ENCODE measurements around the gene THRA. TPM values are rescaled to one million over a fixed set of nuclear protein-coding genes. Genes with fewer than 3 reads are reported as not detected.

The THRA gene
- total and polyA plus RNA-seq, 9 of the 15 experiments (the other 6 are each of a cell fraction or from before 2014, with no cell fraction given), result 0.34 to 23.4 (median 12.7) TPM

GRCh38 chr17:40014375-40014980, 48.3 kb upstream of the THRA start:
- Histone ChIP-seq H3K4me1 (replicated peaks in 1 of 2; ENCODE audit: control insufficient read depth in 2 of 2, insufficient read depth in 2 of 2, low read length in 2 of 2) (peaks cover 5 to 62% of the 10 kb centered on the region in 2 experiments; a peak in 3 of 5 replicates), H3K4me3 (no peak overlapping the region), H3K36me3 (ENCODE audit: control insufficient read depth, insufficient read depth, low read length) (peaks cover 11% of the 10 kb centered on the region; the same call in 1 of the 3 replicates), H3K4me2 (ENCODE audit: insufficient read depth, low read length) (no peak overlapping the region), H2AFZ (ENCODE audit: low read depth, low read length) (peak overlapping the region; percentile 68), H3K9ac (ENCODE audit: insufficient read depth in 1 of 2, low read depth in 2 of 2, low read length in 2 of 2) (peak overlapping the region in 1 of 2 experiments; percentile 77; a peak in 2 of 4 replicates), H4K20me1 (replicated peaks; ENCODE audit: control insufficient read depth, insufficient read depth, low read length) (no peaks in the 10 kb centered on the region), H3K9me1 (ENCODE audit: control insufficient read depth, insufficient read depth, low read length) (no peaks in the 10 kb centered on the region), H3K79me2 (ENCODE audit: control insufficient read depth, insufficient read depth, low read length) (no peaks in the 10 kb centered on the region), H3K27ac (ENCODE audit: extremely low read depth, low read depth, low read length) (no peak overlapping the region), H3K27me3 (ENCODE audit: control insufficient read depth in 2 of 2, insufficient read depth in 2 of 2, low read length in 2 of 2) (no peaks in the 10 kb centered on the region), H3K9me3 (replicated peaks; ENCODE audit: control insufficient read depth, insufficient read depth, low read depth, low read length) (no peaks in the 10 kb centered on the region)
- ChIA-PET POLR2A (interaction anchor here (0.5 to 0.7 kb wide), 4 partner anchors 106 to 907 kb away, joined by 3 to 5 read pairs (median 5); no protein-coding TSS in a partner anchor), CTCF (ENCODE audit: low intra/inter-chr PET ratio) (interaction anchor here (0.7 to 2.9 kb wide), 7 partner anchors 10 to 276 kb away, joined by 3 to 15 read pairs (median 6); no protein-coding TSS in a partner anchor)
- no peak for DNase-seq (ENCODE audit: extremely low read depth in 1 of 4, low spot score in 3 of 4)
- TF ChIP-seq PYGO2 (tag; IDR thresholded peaks at IDR 0.05) (no peak), ZBTB7A (IDR thresholded peaks at IDR 0.05; ENCODE audit: borderline replicate concordance, control insufficient read depth, low read depth, low read length) (peak; percentile 56; the same call in 1 of the 2 replicates)
- no peak for ATAC-seq
- no TSS peak for BruUV-seq (replicated peaks)
- FAIRE-seq, result no peak
- intact Hi-C loops (cut with micrococcal nuclease), result loop anchor here (5.0 to 10.0 kb wide), 4 partner anchors 150 to 340 kb away; partner anchors contain the start of gene CDC6
- in situ Hi-C loops (cut with MboI), result loop anchor here (10.0 to 25.0 kb wide), 2 partner anchors 273 to 340 kb away; partner anchors contain the start of gene CDC6
- WGBS (ENCODE audit: insufficient coverage, low coverage, missing lambda C conversion rate), result 49% methylated on average over 16 of the region's 18 CpGs

Measured in K562 (cell line).